Mesendoderm (in vitro differentiated cells): ENCODE data around the gene NHSL2.

Experiments used
- DNase-seq: peaks from one replicate; pipeline ENCODE4 v3.0.0; 2013
- H2AK5ac ChIP-seq: 2 replicates; pipeline ENCODE4 v1.6.1; 2013; ENCODE audit warnings: low read length, inconsistent platforms
- H2BK120ac ChIP-seq: 2 replicates; pipeline ENCODE4 v1.6.1; 2013; ENCODE audit warnings: low read depth, mild to moderate bottlenecking, low read length, moderate library complexity, mixed read lengths
- H2BK15ac ChIP-seq: replicated peaks from 2 replicates; pipeline ENCODE4 v1.6.1; 2013; ENCODE audit warnings: low read depth, mild to moderate bottlenecking, moderate library complexity
- H2BK5ac ChIP-seq: 2 replicates; pipeline ENCODE4 v1.6.1; 2013; ENCODE audit warnings: low read length, inconsistent platforms
- H3K18ac ChIP-seq: 2 replicates; pipeline ENCODE4 v1.6.1; 2013; ENCODE audit warnings: mild to moderate bottlenecking, low read length, mixed read lengths
- H3K23ac ChIP-seq: one replicate; pipeline ENCODE4 v1.6.1; 2013; ENCODE audit warnings: low read length
- H3K27ac ChIP-seq: 2 replicates; pipeline ENCODE4 v1.5.1; 2013; ENCODE audit warnings: low read depth, mild to moderate bottlenecking, inconsistent platforms, low read length, moderate library complexity
- H3K27me3 ChIP-seq: 2 replicates; pipeline ENCODE4 v1.6.1; 2013; ENCODE audit warnings: low read length, control low read depth, mild to moderate bottlenecking, inconsistent platforms; ENCODE audit not compliant: insufficient read depth, poor library complexity
- H3K36me3 ChIP-seq: 2 replicates; pipeline ENCODE4 v1.6.1; 2013; ENCODE audit warnings: low read length, inconsistent platforms; ENCODE audit not compliant: control insufficient read depth, insufficient read depth
- H3K4ac ChIP-seq: one replicate; pipeline ENCODE4 v1.6.1; 2013; ENCODE audit warnings: low read depth, mild to moderate bottlenecking, low read length, moderate library complexity
- H3K4me1 ChIP-seq: 2 replicates; pipeline ENCODE4 v1.6.1; 2013; ENCODE audit warnings: low read depth, low read length, inconsistent platforms; ENCODE audit not compliant: control insufficient read depth
- H3K4me2 ChIP-seq: 2 replicates; pipeline ENCODE4 v1.6.1; 2013; ENCODE audit warnings: low read length
- H3K4me3 ChIP-seq: 2 replicates; pipeline ENCODE4 v1.5.1; 2013; ENCODE audit warnings: mild to moderate bottlenecking, low read length
- H3K56ac ChIP-seq: one replicate; pipeline ENCODE4 v1.6.1; 2013; ENCODE audit warnings: low read length
- H3K79me1 ChIP-seq: 2 replicates; pipeline ENCODE4 v1.6.1; 2013; ENCODE audit warnings: low read length, inconsistent platforms
- H3K79me2 ChIP-seq: 2 replicates; pipeline ENCODE4 v1.6.1; 2013; ENCODE audit warnings: mild to moderate bottlenecking, low read length; ENCODE audit not compliant: control insufficient read depth, insufficient read depth
- H3K9ac ChIP-seq: 2 replicates; pipeline ENCODE4 v1.6.1; 2013; ENCODE audit warnings: low read length, inconsistent platforms
- H4K5ac ChIP-seq: one replicate; pipeline ENCODE4 v1.6.1; 2013; ENCODE audit warnings: low read length
- H4K8ac ChIP-seq: one replicate; pipeline ENCODE4 v1.6.1; 2013; ENCODE audit warnings: low read depth, mild to moderate bottlenecking, control low read depth, low read length, moderate library complexity
- WGBS: extraction: QIAGEN DNeasy Blood & Tissue Kit; methylation state at CpG from one replicate; pipeline ENCODE4 v1.1.7; 2013; ENCODE audit warnings: low lambda C conversion rate, missing lambda C conversion rate; ENCODE audit not compliant: insufficient coverage; ENCODE audit errors: extremely low coverage; 5-methylcytosine and 5-hydroxymethylcytosine counted together

The NHSL2 gene

DNA sequence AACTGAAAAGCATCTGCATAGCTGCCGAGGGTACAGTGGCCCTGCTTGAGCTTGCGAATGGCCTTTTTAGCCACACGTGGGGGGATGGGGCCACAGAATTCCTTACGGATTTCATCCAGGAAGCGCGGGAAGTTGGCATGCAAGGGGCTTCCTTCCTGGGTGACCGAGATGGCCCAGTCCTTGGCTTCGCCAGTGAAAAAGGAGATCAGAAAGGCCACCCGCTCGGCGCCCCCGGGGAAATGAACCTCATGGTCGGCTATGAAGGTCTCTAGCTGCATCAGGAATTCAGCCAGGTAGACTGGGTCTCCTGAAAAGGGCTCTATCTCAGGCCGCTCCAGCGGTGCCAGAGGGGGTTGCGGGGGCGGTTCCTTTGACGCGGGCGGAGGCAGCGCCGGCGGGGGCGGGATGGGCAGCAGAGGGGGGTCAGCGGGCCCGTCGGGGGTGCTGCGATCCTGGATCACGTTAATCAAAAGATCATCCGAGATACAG lies 220.2 kb downstream of the NHSL2 start:
- H3K27ac ChIP-seq: no peak overlapping the region
- H3K4me2 ChIP-seq: peak overlapping the region; percentile 15
- no peaks in the 10 kb centered on the region for H3K36me3 ChIP-seq
- H2BK120ac ChIP-seq: no peak overlapping the region
- no CpG with 5 or more reads among the region's 30 CpGs for WGBS
- H4K5ac ChIP-seq: no peak overlapping the region
- no peaks in the 10 kb centered on the region for H3K79me2 ChIP-seq
- H3K79me1 ChIP-seq: no peaks in the 10 kb centered on the region
- no peak overlapping the region for H3K23ac ChIP-seq
- H3K4me3 ChIP-seq: no peak overlapping the region
- H3K56ac ChIP-seq: peak overlapping the region; percentile 76
- peak overlapping the region; percentile 56 for H3K18ac ChIP-seq
- H3K27me3 ChIP-seq: no peaks in the 10 kb centered on the region
- H4K8ac ChIP-seq: no peak overlapping the region
- H2AK5ac ChIP-seq: no peak overlapping the region
- no peak overlapping the region for H3K4ac ChIP-seq
- H3K4me1 ChIP-seq: no peaks in the 10 kb centered on the region
- H2BK15ac ChIP-seq: no peak overlapping the region
- H3K9ac ChIP-seq: peak overlapping the region; percentile 68
- H2BK5ac ChIP-seq: no peak overlapping the region
- DNase-seq: peak; percentile 38

DNA sequence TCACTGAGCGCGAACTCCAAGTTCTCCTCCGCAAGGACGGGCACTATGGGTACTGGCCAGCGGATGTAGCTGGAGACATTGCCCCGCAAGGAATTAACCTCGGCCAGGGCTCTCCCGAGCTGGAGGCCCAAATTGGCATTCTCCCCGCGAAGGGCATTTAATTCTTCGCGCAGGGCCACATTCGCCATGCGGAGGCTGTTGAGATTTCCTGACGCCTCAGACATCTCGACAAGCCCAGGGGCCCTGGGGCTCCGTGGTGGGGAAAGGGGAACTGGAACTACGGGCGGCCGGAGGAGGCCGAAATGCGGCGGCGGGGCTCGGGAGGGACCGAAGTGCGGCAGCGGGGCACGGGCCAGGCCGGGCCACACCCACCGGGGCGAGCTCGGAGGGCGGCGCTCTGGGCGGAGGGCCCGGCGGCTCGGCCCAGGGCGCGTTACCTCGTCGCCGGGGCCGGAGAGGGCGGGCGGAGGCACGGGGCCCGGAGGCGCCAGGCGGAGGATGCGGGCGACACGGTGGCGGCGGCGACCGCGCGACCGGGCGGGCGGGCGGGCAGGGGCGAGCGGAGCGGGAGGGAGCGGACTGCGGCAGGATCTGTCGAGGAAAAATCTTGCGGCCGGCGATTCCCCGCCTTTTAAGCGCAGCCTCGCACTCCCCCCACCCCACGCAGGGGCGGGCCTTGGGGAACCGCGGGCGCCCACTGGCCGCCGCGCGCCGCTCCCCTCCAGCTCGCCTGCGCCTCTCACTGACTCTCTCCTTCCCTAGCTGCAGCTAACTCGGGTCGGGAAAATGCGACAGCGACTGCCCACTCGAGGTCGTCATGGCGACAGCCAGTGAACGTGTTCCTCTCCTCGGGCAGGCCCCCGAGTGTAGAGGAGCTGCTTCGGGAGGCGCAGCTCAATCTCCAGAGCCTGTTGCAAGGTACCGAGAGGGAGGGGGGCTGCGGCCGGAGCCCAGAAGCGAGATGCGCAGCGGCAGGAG lies 221.0 kb downstream of the NHSL2 start, which contains the start of gene RTL5:
TSS of gene RTL5 (minus strand) at position 599 of the 978 bp plus-strand sequence.
- H3K23ac ChIP-seq: no peak within 1 kb of the TSS
- no peak within 1 kb of the TSS for H3K4ac ChIP-seq
- no peak within 1 kb of the TSS for H2AK5ac ChIP-seq
- no peak within 1 kb of the TSS for H3K27ac ChIP-seq
- H2BK120ac ChIP-seq: no peak within 1 kb of the TSS
- H3K79me1 ChIP-seq: no peaks in the 10 kb centered on the region
- H3K4me2 ChIP-seq: peak within 1 kb of the TSS; percentile 61
- H3K4me3 ChIP-seq: peak within 1 kb of the TSS; percentile 34
- H3K56ac ChIP-seq: peak within 1 kb of the TSS; percentile 76
- no peaks in the 10 kb centered on the region for H3K27me3 ChIP-seq
- H2BK15ac ChIP-seq: no peak within 1 kb of the TSS
- no CpG with 5 or more reads among the region's 106 CpGs for WGBS
- no peaks in the 10 kb centered on the region for H3K79me2 ChIP-seq
- H3K18ac ChIP-seq: peak within 1 kb of the TSS; percentile 56
- no peaks in the 10 kb centered on the region for H3K4me1 ChIP-seq
- H3K9ac ChIP-seq: peak within 1 kb of the TSS; percentile 68
- no peak within 1 kb of the TSS for H4K5ac ChIP-seq
- H3K36me3 ChIP-seq: no peaks in the 10 kb centered on the region
- DNase-seq: peak; percentile 94
- no peak within 1 kb of the TSS for H2BK5ac ChIP-seq
- H4K8ac ChIP-seq: no peak within 1 kb of the TSS

DNA sequence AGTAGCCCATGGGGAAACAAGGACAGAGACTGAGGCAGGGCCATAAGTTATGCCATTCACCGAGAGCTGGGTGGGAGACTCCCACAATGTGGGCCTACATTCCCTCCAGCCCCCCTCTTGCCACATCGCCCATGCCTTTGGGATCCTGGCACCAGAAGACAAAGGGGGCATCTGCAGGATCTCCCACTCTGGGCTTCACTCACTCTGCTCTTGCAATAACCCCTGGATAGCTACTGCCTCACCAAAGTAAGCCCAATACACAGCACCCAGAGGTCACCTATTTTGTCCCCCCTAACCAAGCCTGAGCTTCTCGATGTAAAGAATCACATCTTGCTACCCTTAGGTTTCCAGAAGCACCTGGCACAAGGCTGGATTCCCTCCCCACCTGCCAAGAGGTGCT lies 221.8 kb downstream of the NHSL2 start:
- DNase-seq: no peak
- H3K4ac ChIP-seq: no peak overlapping the region
- H3K18ac ChIP-seq: no peak overlapping the region
- no peak overlapping the region for H3K27ac ChIP-seq
- H3K27me3 ChIP-seq: no peaks in the 10 kb centered on the region
- H4K5ac ChIP-seq: no peak overlapping the region
- H3K56ac ChIP-seq: no peak overlapping the region
- H2BK15ac ChIP-seq: no peak overlapping the region
- H3K79me2 ChIP-seq: no peaks in the 10 kb centered on the region
- H3K79me1 ChIP-seq: no peaks in the 10 kb centered on the region
- no peak overlapping the region for H2BK120ac ChIP-seq
- no peak overlapping the region for H3K9ac ChIP-seq
- no peaks in the 10 kb centered on the region for H3K36me3 ChIP-seq
- no peak overlapping the region for H4K8ac ChIP-seq
- no peak overlapping the region for H2BK5ac ChIP-seq
- no peaks in the 10 kb centered on the region for H3K4me1 ChIP-seq
- no peak overlapping the region for H2AK5ac ChIP-seq
- no CpG with 5 or more reads among the region's 3 CpGs for WGBS
- no peak overlapping the region for H3K4me3 ChIP-seq
- H3K4me2 ChIP-seq: no peak overlapping the region
- no peak overlapping the region for H3K23ac ChIP-seq

DNA sequence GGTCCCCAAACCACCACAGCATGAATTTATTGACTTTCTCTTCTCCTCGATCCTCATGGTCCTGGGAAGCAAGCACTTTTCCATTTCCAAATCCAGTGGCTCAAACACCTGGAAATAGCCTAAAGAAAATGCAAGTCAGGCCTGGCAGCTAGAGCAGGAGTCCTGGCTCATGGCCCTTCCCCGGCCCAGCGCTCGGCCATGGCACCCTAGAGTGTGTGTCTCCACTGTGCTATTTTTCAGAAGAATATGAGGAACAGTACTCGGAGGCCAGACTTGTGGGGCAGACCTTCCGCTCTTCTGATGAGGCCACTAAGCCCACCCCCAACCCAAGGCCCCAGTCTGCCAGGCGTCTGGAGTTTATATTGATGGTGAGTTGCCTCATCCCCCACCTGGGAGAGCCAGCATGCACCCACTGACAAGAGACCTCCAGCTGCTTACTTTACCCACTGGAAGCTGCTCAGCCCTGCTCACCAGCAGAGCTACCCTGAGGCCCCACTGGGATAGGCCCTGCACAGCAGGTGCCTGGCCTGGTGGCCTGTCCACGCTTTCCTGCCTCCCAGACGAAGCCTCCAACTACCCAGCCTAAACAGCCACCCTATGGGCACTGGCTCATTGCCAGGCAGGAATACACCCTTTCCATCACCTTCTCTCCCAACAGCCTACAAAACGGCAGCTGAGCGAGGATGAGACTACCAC lies 223.4 kb downstream of the NHSL2 start:
- Histone ChIP-seq H3K4me2 (no peak overlapping the region), H3K4ac (no peak overlapping the region), H3K23ac (no peak overlapping the region), H3K18ac (no peak overlapping the region), H3K4me1 (no peaks in the 10 kb centered on the region), H3K27me3 (no peaks in the 10 kb centered on the region), H4K5ac (no peak overlapping the region), H2AK5ac (no peak overlapping the region), H3K36me3 (no peaks in the 10 kb centered on the region), H2BK120ac (no peak overlapping the region), H3K9ac (no peak overlapping the region), H2BK15ac (no peak overlapping the region), H3K56ac (no peak overlapping the region), H3K79me1 (no peaks in the 10 kb centered on the region), H2BK5ac (no peak overlapping the region), H4K8ac (no peak overlapping the region), H3K27ac (no peak overlapping the region), H3K4me3 (no peak overlapping the region), H3K79me2 (no peaks in the 10 kb centered on the region)
- no CpG with 5 or more reads among the region's 11 CpGs for WGBS
- DNase-seq: no peak

DNA sequence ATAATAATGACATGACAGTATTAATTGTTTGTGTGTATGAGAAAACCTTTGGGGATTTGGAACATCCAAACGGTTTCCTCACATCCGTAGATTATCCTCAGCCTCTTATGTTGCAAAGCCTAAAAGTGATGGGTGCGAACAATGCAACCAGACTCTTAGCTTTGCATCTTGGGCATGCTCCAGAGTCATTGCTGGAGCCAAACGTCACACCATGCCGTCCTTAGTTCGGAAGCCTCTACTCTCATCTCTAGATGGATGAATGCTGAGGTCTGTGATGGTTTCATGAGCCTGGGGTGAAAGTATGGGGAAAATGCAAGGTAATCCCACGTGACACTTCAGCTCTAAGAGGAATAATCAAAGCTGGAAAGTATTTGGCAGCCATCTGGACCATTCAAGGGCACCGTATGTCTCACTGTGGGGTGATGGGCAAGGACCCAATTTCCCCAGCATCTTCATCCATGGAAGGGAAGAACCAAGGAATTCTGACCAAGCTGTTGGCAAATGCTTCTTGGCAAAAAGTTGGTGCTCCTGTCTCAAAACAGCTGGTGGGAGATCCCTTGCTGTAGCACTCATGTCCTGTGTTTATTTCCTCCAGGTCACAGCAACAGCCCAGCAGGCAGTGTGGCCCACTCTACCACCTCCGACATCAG lies 227.3 kb downstream of the NHSL2 start:
- no peak overlapping the region for H3K18ac ChIP-seq
- H3K4ac ChIP-seq: no peak overlapping the region
- no peak overlapping the region for H3K4me2 ChIP-seq
- H2AK5ac ChIP-seq: no peak overlapping the region
- H3K4me3 ChIP-seq: no peak overlapping the region
- H3K79me2 ChIP-seq: no peaks in the 10 kb centered on the region
- H3K36me3 ChIP-seq: no peaks in the 10 kb centered on the region
- no peak overlapping the region for H4K5ac ChIP-seq
- no peak overlapping the region for H2BK15ac ChIP-seq
- no peaks in the 10 kb centered on the region for H3K27me3 ChIP-seq
- no peaks in the 10 kb centered on the region for H3K79me1 ChIP-seq
- H3K56ac ChIP-seq: no peak overlapping the region
- no peak for DNase-seq
- no peak overlapping the region for H2BK120ac ChIP-seq
- no peak overlapping the region for H3K23ac ChIP-seq
- no CpG with 5 or more reads among the region's 9 CpGs for WGBS
- no peak overlapping the region for H4K8ac ChIP-seq
- no peak overlapping the region for H3K27ac ChIP-seq
- H2BK5ac ChIP-seq: no peak overlapping the region
- H3K4me1 ChIP-seq: no peaks in the 10 kb centered on the region
- no peak overlapping the region for H3K9ac ChIP-seq
